Activated CD4-positive, alpha-beta T cell treated with anti-CD3 and anti-CD28 coated beads, Interleukin-2, amount 50 U/mL, for 16 hours (primary cell): ENCODE results near the gene ZSWIM5.
"Not testable (repeated sequence)": the region's sequence is repeated elsewhere in the genome, so short reads cannot be mapped to it uniquely, and the experiment has no call there.

Experiments
- DNase-seq: peaks from one replicate; pipeline ENCODE4 v3.0.0-alpha.2; 2020

The ZSWIM5 gene

DNA sequence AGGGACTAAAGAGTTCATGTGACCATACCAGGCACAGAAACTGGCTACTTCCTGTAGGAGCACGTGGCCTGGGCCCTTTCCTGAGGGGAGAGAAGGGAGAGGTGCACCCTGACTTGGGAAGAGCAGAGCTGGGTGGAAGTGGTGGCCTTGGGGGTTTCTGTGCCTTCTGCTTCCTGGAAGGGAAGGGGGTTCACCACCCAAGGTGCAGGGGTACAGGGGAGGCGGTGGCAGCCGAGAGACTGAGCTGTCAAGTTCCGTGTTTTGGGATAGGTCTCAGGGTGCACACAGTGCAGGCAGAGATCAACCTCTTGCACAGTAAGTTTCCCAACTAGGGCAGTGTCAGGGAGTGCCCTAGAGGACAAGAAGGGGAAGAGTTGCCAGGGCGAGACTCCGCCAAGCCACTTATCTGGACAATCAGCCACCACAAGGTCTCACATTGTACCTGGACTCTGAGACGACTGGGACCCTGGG lies 205.4 kb downstream of the ZSWIM5 start:
- no peak for DNase-seq

DNA sequence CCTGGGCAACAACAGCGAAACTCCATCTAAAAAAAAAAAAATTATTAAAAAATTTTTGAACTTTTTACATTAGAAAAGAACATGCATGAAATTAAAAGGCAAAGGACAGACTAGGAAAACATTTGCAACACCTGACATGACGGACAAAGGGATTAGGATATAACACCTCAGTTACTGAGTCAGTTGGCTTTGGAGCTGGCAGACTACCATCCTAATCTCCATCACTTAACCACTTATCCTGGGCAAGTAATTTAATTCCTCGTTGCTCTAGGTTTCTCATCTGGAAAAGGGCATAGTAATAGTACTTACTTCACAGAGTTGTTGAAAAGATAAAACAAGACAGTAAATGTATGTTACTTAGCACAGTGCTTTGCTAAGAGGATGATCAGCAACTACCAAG lies 207.2 kb downstream of the ZSWIM5 start:
- DNase-seq = no peak

DNA sequence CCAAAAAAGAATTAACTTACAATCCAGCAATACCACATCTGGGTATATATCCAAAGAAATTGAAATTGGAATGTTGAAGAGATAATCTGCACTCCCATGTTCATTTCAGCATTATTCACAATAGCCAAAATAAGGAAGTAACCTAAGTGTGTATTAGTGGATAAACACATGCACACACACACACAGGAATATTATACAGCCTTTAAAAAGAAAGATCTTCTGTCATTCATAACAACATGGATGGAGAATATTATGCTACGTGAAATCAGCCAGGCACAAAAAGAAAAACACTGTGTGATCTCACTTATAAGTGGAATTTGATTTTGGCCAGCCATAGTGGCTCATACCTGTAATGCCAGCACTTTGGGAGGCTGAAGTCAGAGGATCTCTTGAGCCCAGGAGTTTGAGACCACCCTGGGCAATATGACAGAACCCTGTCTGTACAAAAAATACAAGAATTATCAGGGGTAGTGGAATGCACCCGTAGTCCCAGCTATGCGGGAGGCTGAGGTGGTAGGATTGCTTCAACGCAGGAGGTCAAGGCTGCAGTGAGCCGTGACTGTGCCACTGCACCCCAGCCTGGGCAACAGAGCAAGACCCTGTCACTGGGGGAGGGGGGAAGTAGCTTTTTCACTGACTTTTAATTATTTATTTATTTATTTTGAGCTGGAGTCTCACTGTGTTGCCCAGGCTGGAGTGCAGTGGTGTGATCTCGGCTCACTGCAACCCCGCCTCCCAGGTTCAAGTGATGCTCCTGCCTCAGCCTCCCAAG lies 210.8 kb downstream of the ZSWIM5 start:
- DNase-seq = no peak

DNA sequence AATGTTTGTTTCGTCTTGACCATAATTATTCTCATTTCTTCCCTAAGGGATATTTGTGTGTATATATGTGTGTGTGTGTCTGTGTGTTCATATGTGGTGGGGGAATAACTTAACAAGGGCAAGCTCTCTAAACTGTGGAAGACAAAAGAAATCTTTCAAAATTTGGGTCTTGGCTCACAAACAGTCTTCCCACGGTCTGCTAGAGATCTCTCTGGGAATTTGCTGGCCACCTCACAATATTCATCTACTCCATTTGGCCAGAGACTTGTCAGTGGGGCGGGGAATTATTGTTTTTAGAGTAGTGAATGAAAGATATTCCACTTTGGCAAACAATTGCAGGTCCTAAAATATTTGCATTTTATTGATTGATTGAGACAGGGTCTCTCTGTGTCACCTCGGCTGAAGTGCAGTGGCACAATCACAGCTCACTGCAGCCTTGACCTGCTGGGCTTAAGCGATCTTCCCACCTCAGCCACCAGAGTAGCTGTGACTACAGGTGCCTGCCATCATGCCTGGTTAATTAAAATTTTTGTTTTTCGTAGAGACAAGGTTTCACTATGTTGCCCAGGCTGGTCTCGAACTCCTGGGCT lies 212.0 kb downstream of the ZSWIM5 start:
- DNase-seq = no peak

DNA sequence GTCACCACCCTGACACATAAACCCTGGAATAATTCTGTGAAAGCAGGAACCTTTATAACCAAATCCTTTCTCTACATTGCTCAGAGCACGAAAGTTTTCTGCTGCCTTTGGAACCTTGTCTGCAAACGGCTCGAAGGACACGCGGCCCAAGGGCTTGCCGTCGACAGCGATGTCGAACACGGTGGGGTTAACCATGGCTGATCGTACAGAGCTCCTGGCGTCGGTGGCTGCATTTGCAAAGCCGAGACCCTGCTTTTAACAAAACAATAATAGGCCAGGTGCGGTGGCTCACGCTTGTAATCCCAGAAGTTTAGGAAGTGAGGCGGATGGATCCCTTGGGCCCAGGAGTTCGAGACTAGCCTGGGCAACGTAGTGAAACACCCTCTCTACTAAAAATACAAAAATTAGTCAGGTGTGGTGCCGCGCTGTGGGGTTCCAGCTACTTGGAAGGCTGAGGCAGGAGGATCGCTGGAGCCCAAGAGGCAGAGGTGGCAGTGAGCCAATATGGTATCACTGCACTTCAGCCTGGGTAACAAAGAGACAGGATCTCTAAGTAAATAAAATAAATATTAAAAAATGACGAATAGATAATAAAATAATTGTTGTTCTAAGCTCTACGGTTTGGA lies 217.8 kb downstream of the ZSWIM5 start:
- no peak for DNase-seq

DNA sequence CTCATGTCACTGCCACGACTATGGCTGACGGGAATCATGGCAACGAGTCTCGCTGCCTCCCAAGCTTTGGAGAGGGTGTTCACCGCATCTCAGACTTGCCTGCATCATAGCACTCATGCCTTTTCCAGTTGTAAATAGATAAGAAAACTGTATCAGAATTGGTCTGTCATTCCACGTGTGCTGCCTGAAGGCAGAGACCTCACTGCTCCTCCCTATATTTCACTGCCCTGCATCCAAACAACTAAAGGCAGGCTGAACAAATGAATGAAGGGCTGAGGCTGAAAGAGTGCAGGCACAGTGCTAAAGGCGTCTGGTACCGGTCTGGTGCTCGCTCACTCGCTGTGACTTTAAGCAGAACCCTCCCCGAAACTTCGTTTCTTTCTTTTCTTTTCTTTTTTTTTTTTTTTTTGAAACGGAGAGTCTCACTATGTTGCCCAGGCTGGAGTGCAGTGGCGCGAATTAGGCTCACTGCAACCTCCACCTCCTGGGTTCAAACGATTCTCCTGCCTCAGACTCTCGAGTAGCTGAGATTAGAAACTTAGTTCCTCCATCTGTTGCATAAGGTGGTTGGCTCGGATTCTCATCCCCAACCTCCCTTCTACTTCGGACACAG lies 220.6 kb downstream of the ZSWIM5 start:
- DNase-seq = no peak

DNA sequence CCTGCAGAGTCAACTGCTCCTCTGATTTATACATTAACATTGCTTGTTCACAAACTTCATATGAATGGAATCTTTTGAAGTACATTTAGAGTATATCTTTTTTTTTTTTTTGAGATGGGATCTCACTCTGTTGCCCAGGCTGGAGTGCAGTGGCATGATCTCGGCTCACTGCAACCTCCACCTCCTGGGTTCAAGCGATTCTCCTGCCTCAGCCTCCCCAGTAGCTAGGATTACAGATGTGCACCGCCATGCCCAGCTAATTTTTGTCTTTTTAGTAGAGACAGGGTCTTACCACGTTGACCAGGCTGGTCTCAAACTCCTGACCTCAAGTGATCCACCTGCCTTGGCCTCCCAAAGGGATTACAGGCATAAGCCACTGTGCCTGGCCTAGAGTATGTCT lies 229.0 kb downstream of the ZSWIM5 start:
- not testable (repeated sequence) for DNase-seq

DNA sequence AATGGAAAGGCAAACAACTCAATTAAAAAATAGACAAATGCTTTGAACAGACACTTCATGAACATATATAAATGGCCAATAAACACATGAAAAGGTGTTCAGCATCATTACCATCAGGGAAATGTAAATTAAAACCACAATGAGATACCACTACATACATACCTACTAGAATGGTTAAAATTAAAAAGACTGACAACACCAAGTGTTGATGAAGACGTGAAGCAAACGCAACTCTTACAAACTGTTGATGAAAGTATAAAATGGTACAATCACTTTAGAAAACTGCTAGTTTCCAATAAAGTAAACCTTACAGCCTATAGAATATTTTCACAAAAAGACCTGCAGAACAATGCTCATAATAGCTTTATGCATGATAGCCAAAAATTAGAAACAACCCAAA lies 230.2 kb downstream of the ZSWIM5 start:
- no peak for DNase-seq

DNA sequence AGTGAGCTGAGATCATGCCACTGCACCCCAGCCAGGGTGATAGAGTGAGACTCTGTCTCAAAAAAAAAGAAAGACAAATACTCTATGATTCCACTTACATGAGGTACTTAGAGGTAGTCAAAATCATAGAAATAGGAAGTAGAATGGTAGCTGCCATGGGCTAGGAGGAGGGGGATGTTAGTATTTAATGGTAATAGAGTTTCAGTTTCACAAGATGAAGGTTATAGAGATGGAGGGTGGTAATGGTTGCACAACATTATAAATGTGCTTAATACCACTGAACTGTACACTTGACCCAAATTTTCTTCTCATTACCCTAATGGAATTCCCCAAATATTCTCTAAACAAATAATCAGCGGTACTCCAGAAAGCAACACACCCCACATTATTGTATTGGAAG lies 232.8 kb downstream of the ZSWIM5 start:
- no peak for DNase-seq

DNA sequence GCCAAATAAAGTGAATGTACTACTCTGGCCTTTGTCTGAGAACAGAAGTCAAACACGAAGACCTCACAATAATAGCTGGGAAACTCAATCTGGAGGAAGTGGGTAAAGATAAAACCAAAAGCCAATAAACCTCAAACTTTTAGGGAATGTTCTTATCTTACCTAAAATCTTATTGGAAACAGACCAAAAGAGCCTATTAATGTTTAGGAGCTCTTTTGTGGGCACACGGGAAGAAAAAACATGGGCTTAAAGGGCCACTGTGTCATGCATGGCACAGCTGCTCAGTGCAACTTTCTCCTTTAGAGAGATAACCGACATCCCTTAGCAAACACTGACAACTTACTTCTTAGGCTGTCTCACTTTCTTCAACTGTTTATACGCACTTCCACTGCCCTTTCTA lies 236.1 kb downstream of the ZSWIM5 start:
- no peak for DNase-seq
